OCI-LY1 (cell line): Measurements from ENCODE around the gene SDCBP2.

Experiments used
- H2AFZ ChIP-seq: fragments of 200-600 bp; sonication (generic), shearing (Covaris generic); 2 replicates; pipeline ENCODE4 v1.6.0; 2014; ENCODE audit warnings: antibody characterized with exemption, mild to moderate bottlenecking, low read length
- H3F3A ChIP-seq: fragments of 200-600 bp; sonication (generic), shearing (Covaris generic); 2 replicates; pipeline ENCODE4 v1.6.0; 2014; ENCODE audit warnings: mild to moderate bottlenecking, antibody characterized with exemption, low read length, moderate library complexity; ENCODE audit not compliant: insufficient read depth
- H3K27ac ChIP-seq: fragments of 200-600 bp; sonication (generic); 2 replicates; pipeline ENCODE4 v1.5.1; 2014; ENCODE audit warnings: low read length, mixed run types, mild to moderate bottlenecking, low read depth; ENCODE audit not compliant: poor library complexity, severe bottlenecking
- H3K27me3 ChIP-seq: fragments of 200-600 bp; sonication (generic); 2 replicates; pipeline ENCODE4 v1.6.0; 2014; ENCODE audit warnings: antibody characterized with exemption, mild to moderate bottlenecking, low read length, moderate library complexity; ENCODE audit not compliant: insufficient read depth
- H3K36me3 ChIP-seq: fragments of 200-600 bp; sonication (generic); 2 replicates; pipeline ENCODE4 v1.6.1; 2014; ENCODE audit warnings: mild to moderate bottlenecking, antibody characterized with exemption, low read length, moderate library complexity, mixed read lengths; ENCODE audit not compliant: insufficient read depth
- H3K4me1 ChIP-seq: fragments of 200-600 bp; sonication (generic); 2 replicates; pipeline ENCODE4 v1.5.1; 2014; ENCODE audit warnings: mild to moderate bottlenecking, low read length, moderate library complexity; ENCODE audit not compliant: insufficient read depth, severe bottlenecking
- H3K4me2 ChIP-seq: fragments of 200-600 bp; sonication (generic), shearing (Covaris generic); 2 replicates; pipeline ENCODE4 v1.6.1; 2014; ENCODE audit warnings: low read length
- H3K4me3 ChIP-seq: fragments of 200-600 bp; sonication (generic); 2 replicates; pipeline ENCODE4 v1.5.1; 2014; ENCODE audit warnings: low read length, low read depth, mild to moderate bottlenecking, mixed read lengths; ENCODE audit not compliant: poor library complexity, severe bottlenecking
- H3K79me2 ChIP-seq: fragments of 200-600 bp; shearing (Covaris generic); 2 replicates; pipeline ENCODE4 v1.6.1; 2016; ENCODE audit warnings: mixed run types, low read length, mixed read lengths; ENCODE audit not compliant: insufficient read depth
- H3K9ac ChIP-seq: fragments of 200-600 bp; sonication (generic), shearing (Covaris generic); 2 replicates; pipeline ENCODE4 v1.6.1; 2014; ENCODE audit warnings: mild to moderate bottlenecking, low read length, mixed read lengths
- H3K9me2 ChIP-seq: fragments of 200-600 bp; sonication (generic), shearing (Covaris generic); 2 replicates; pipeline ENCODE4 v1.6.1; 2014; ENCODE audit warnings: low read depth, mild to moderate bottlenecking, low read length, mixed read lengths
- H3K9me3 ChIP-seq: fragments of 200-600 bp; shearing (Covaris generic); 2 replicates; pipeline ENCODE4 v1.6.1; 2014; ENCODE audit warnings: low read length, mixed read lengths
- H4K20me1 ChIP-seq: fragments of 200-600 bp; sonication (generic), shearing (Covaris generic); 2 replicates; pipeline ENCODE4 v1.6.0; 2016; ENCODE audit warnings: mild to moderate bottlenecking, low read length; ENCODE audit not compliant: insufficient read depth
- CTCF ChIP-seq: fragments of 200-600 bp; sonication (generic), shearing (Covaris generic); IDR thresholded peaks from 2 replicates; pipeline ENCODE4 v1.5.1; 2017; ENCODE audit warnings: mild to moderate bottlenecking, antibody characterized with exemption, low read length, moderate library complexity, mixed read lengths
- EZH2 ChIP-seq: fragments of 200-600 bp; sonication (generic), shearing (Covaris generic); IDR thresholded peaks from 2 replicates; pipeline ENCODE4 v1.8.0; 2017; ENCODE audit warnings: borderline replicate concordance, mixed run types, mild to moderate bottlenecking, antibody characterized with exemption, low read length, moderate library complexity, mixed read lengths

Gene SDCBP2

GRCh38 chr20:1287306-1287705 lies 41.6 kb downstream of the SDCBP2 start:
- Histone ChIP-seq H3K27ac (no peak overlapping the region), H3K79me2 (no peaks in the 10 kb centered on the region), H3K36me3 (no peaks in the 10 kb centered on the region), H3K27me3 (no peaks in the 10 kb centered on the region), H2AFZ (no peak overlapping the region), H3K9me2 (no peaks in the 10 kb centered on the region), H4K20me1 (no peaks in the 10 kb centered on the region), H3K4me3 (no peak overlapping the region), H3K4me1 (no peaks in the 10 kb centered on the region), H3K9ac (no peak overlapping the region), H3K9me3 (no peaks in the 10 kb centered on the region), H3F3A (no peaks in the 10 kb centered on the region), H3K4me2 (no peak overlapping the region)
- TF ChIP-seq EZH2 (no peak), CTCF (no peak)

- Histone ChIP-seq H3K9me2 (no peaks in the 10 kb centered on the region), H3K27me3 (no peaks in the 10 kb centered on the region), H3K79me2 (no peaks in the 10 kb centered on the region), H3K9ac (no peak overlapping the region), H3K36me3 (no peaks in the 10 kb centered on the region), H2AFZ (no peak overlapping the region), H3K27ac (no peak overlapping the region), H3K4me2 (no peak overlapping the region), H3K4me3 (no peak overlapping the region), H3F3A (no peaks in the 10 kb centered on the region), H3K9me3 (no peaks in the 10 kb centered on the region), H3K4me1 (no peaks in the 10 kb centered on the region), H4K20me1 (no peaks in the 10 kb centered on the region)
- TF ChIP-seq EZH2 (no peak), CTCF (no peak)
Observed at GRCh38 chr20:1286267-1287024, 42.5 kb downstream of the SDCBP2 start.

GRCh38 chr20:1283522-1284510 lies 45.1 kb downstream of the SDCBP2 start:
- H3K9me3 ChIP-seq: no peaks in the 10 kb centered on the region
- no peak overlapping the region for H2AFZ ChIP-seq
- no peaks in the 10 kb centered on the region for H3K27me3 ChIP-seq
- H3K9me2 ChIP-seq: no peaks in the 10 kb centered on the region
- no peak overlapping the region for H3K27ac ChIP-seq
- H3F3A ChIP-seq: no peaks in the 10 kb centered on the region
- no peaks in the 10 kb centered on the region for H4K20me1 ChIP-seq
- no peak overlapping the region for H3K4me2 ChIP-seq
- TF ChIP-seq CTCF (no peak), EZH2 (no peak)
- H3K4me1 ChIP-seq: no peaks in the 10 kb centered on the region
- no peak overlapping the region for H3K9ac ChIP-seq
- no peaks in the 10 kb centered on the region for H3K36me3 ChIP-seq
- no peak overlapping the region for H3K4me3 ChIP-seq
- no peaks in the 10 kb centered on the region for H3K79me2 ChIP-seq
